Endothelial cell of umbilical vein (primary cell): ENCODE data around the gene CACNA2D3. TPM values are rescaled to one million over a fixed set of nuclear protein-coding genes. Genes with fewer than 3 reads are reported as not detected.

ENCODE experiments used
- BruUV-seq: library from RNA; stranded (reverse); fragments of 400-500 nt; replicated peaks from 2 replicates; lab custom pipeline; 2021; lab: Mats Ljungman, UMichigan
- CTCF ChIA-PET: fragments of 300-600, 350-600 bp; sonication (Branson Sonifier 250); formaldehyde crosslinking; loops from one replicate; lab custom pipeline; 2021; ENCODE audit warnings: antibody characterized with exemption, inconsistent platforms; lab: Charles Lee
- POLR2A ChIA-PET: fragments of 300-600, 350-600 bp; sonication (Branson Sonifier 250); formaldehyde crosslinking; loops from one replicate; lab custom pipeline; 2021; ENCODE audit warnings: antibody characterized with exemption, inconsistent platforms; lab: Charles Lee
- DNase-seq: peaks from one replicate; pipeline ENCODE4 v3.0.0-alpha.2; 2011; ENCODE audit warnings: low read depth, low spot score
- FAIRE-seq: peaks from 2 replicates; lab custom pipeline; 2011; peaks lifted over from hg19 to GRCh38; lab: Jason Lieb, UNC
- H2AFZ ChIP-seq: 2 replicates; pipeline ENCODE4 v1.6.0; 2012; ENCODE audit warnings: low read depth, low read length, control low read depth, inconsistent platforms
- H3K27ac ChIP-seq: 2 replicates; pipeline ENCODE4 v1.5.1; 2011; ENCODE audit warnings: low read depth, mild to moderate bottlenecking, control low read depth, low read length, moderate library complexity; ENCODE audit not compliant: insufficient read depth
- H3K27me3 ChIP-seq, 2 experiments: 2 replicates each; pipeline versions ENCODE4 v1.6.0 to v1.6.1; 2011; ENCODE audit warnings: low read length in 2 of 2, mixed read lengths in 1 of 2; ENCODE audit not compliant: control insufficient read depth in 2 of 2, insufficient read depth in 2 of 2
- H3K36me3 ChIP-seq, 2 experiments: 2 replicates in 1 of 2; 3 replicates in 1 of 2; pipeline ENCODE4 v1.5.1; 2011; ENCODE audit warnings: low read length in 2 of 2, mild to moderate bottlenecking in 1 of 2, moderate library complexity in 1 of 2; ENCODE audit not compliant: control insufficient read depth in 2 of 2, insufficient read depth in 2 of 2; ENCODE audit errors: extremely low read depth in 1 of 2
- H3K4me1 ChIP-seq: 3 replicates; pipeline ENCODE4 v1.5.1; 2011; ENCODE audit warnings: mild to moderate bottlenecking, low read length; ENCODE audit not compliant: control insufficient read depth, insufficient read depth; ENCODE audit errors: extremely low read depth
- H3K4me2 ChIP-seq: 2 replicates; pipeline ENCODE4 v1.6.1; 2011; ENCODE audit warnings: low read length, control low read depth, mixed read lengths; ENCODE audit not compliant: insufficient read depth
- H3K4me3 ChIP-seq, 3 experiments: fragments of 200-600 bp in 1 of 3; sonication (generic), shearing (Covaris generic) in 1 of 3; replicated peaks in 1 of 3; 2 replicates each; pipeline ENCODE4 v1.5.1; 2011 to 2016; ENCODE audit warnings: control low read depth in 3 of 3, low read length in 3 of 3, mild to moderate bottlenecking in 2 of 3, inconsistent platforms in 1 of 3, low read depth in 1 of 3, moderate library complexity in 1 of 3; ENCODE audit not compliant: insufficient read depth in 1 of 3
- H3K79me2 ChIP-seq: 2 replicates; pipeline ENCODE4 v1.6.0; 2012; ENCODE audit warnings: low read length, inconsistent platforms; ENCODE audit not compliant: control insufficient read depth, insufficient read depth
- H3K9ac ChIP-seq: replicated peaks from 2 replicates; pipeline ENCODE3; 2011; ENCODE audit warnings: low read length, control low read depth; ENCODE audit not compliant: insufficient read depth; ENCODE audit errors: extremely low read depth
- H3K9me1 ChIP-seq: replicated peaks from 3 replicates; pipeline ENCODE4 v1.6.0; 2011; ENCODE audit warnings: mild to moderate bottlenecking, low read length; ENCODE audit not compliant: control insufficient read depth, insufficient read depth; ENCODE audit errors: extremely low read depth
- H3K9me3 ChIP-seq: replicated peaks from 2 replicates; pipeline ENCODE4 v1.5.1; 2012; ENCODE audit warnings: low read length, inconsistent platforms; ENCODE audit not compliant: control insufficient read depth, insufficient read depth
- H4K20me1 ChIP-seq: replicated peaks from 2 replicates; pipeline ENCODE3; 2011; ENCODE audit warnings: mild to moderate bottlenecking, low read length; ENCODE audit not compliant: control insufficient read depth, insufficient read depth; ENCODE audit errors: extremely low read depth
- EZH2 ChIP-seq: IDR thresholded peaks from 2 replicates; pipeline ENCODE4 v1.6.1; 2012; ENCODE audit warnings: borderline replicate concordance, low read depth, mild to moderate bottlenecking, moderate library complexity, low read length, inconsistent platforms; ENCODE audit not compliant: severe bottlenecking
- FOS ChIP-seq: IDR thresholded peaks from 2 replicates; pipeline ENCODE4 v1.6.1; 2011; ENCODE audit warnings: mild to moderate bottlenecking, low read length, moderate library complexity, borderline replicate concordance; ENCODE audit not compliant: insufficient read depth
- GATA2 ChIP-seq: IDR thresholded peaks from 2 replicates; pipeline ENCODE4 v1.7.0; 2011; ENCODE audit warnings: low read depth, mild to moderate bottlenecking, moderate library complexity, mixed read lengths, low read length; ENCODE audit not compliant: insufficient read length, insufficient read depth
- JUN ChIP-seq: IDR thresholded peaks from 2 replicates; pipeline ENCODE4 v1.6.1; 2011; ENCODE audit warnings: borderline replicate concordance, low read depth; ENCODE audit not compliant: insufficient read length, insufficient read depth
- MYC ChIP-seq: IDR thresholded peaks from one replicate; pipeline ENCODE4 v1.6.1; 2011; ENCODE audit warnings: mild to moderate bottlenecking, low read depth, low read length
- POLR2A ChIP-seq: IDR thresholded peaks from 2 replicates; pipeline ENCODE4 v1.6.1; 2012; ENCODE audit warnings: low read depth, mild to moderate bottlenecking, control low read depth, low read length
- POLR2AphosphoS5 ChIP-seq: IDR thresholded peaks from 2 replicates; pipeline ENCODE4 v1.6.1; 2012; ENCODE audit warnings: low read depth, mild to moderate bottlenecking, control low read depth, low read length, moderate library complexity; ENCODE audit not compliant: insufficient read depth
- dilution Hi-C: fragments of 300-500 bp; cut with MboI; formaldehyde crosslinking; loops from one replicate; pipeline ENCODE4 v1.15.0; 2019; ENCODE audit warnings: low sequenced_read_pairs; ENCODE audit not compliant: extremely low pct_ligation_motif_present
- intact Hi-C: fragments of 100-400 bp; cut with micrococcal nuclease; formaldehyde crosslinking; loops from one replicate; pipeline ENCODE4 v1.10.0; 2022
- polyA plus RNA-seq, 4 experiments: library from polyadenylated mRNA; depleted of rRNA in 3 of 4; stranded (reverse) in 3 of 4; unstranded in 1 of 4; fragments of >200 nt; gene quantifications; 2 replicates each; pipeline versions ENCODE4 v1.2.1 to v1.2.3, GENCODE V29; 2011 to 2012; ENCODE audit warnings: missing spikeins in 1 of 4
- total RNA-seq: library from RNA; stranded (reverse); gene quantifications from 2 replicates; pipeline ENCODE4 v1.2.3, GENCODE V29; 2021
- TF ChIP-seq, protein P1 (sequence below), 2 donors: IDR thresholded peaks; 1 replicate in 1 of 2; 2 replicates in 1 of 2; pipeline ENCODE4 v1.5.1; 2011; ENCODE audit warnings: low read length in 2 of 2, mild to moderate bottlenecking in 2 of 2, moderate library complexity in 2 of 2, control low read depth in 1 of 2, inconsistent platforms in 1 of 2, low read depth in 1 of 2; ENCODE audit not compliant: insufficient read depth in 1 of 2; ENCODE audit errors: extremely low read depth in 1 of 2
- TF ChIP-seq, protein P2 (sequence below): IDR thresholded peaks from 2 replicates; pipeline ENCODE4 v1.6.1; 2011; ENCODE audit not compliant: insufficient read depth, insufficient read length

CACNA2D3 gene
- total and polyA plus RNA-seq, 2 donors (not counting 3 experiments of a cell fraction or from before 2014, with no cell fraction given) = not detected

DNA sequence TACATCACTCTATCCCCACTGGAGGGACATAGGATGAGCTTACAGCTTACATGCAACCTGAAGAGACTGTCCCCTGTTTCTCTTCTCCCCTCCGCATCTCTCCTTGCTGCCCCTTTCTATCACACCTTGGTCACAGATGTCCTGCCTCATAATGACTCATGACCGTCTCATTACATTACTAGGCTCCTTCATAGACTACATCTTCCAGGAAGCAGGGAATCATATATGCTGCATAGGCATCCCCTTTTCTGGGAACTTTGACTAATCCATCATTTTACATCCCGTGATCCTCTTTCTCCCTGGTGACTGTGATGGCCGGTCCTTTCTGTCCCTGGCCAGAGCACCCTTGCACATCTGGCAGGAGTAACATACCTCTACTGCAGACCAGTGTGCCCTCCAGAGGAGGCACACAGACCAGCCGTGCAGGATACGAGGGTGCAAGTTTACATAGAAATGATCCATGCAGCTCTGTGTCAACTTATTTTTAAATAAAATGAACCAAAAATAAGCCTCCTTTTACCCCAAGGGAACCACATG lies 188.9 kb downstream of the CACNA2D3 start:
- intact Hi-C loops = no loop called here
- CTCF ChIA-PET = no interaction called here

More for the DNA sequence above, 188.9 kb downstream of the CACNA2D3 start:
- no peaks in the 10 kb centered on the region for H3K9me1 ChIP-seq
- FAIRE-seq (no peak), DNase-seq (no peak)
- no peak overlapping the region for H3K4me3 ChIP-seq
- H3K27me3 ChIP-seq = no peaks in the 10 kb centered on the region
- no peak overlapping the region for H3K9ac ChIP-seq
- H3K27ac ChIP-seq = no peak overlapping the region
- H3K4me1 ChIP-seq = no peaks in the 10 kb centered on the region
- no peaks in the 10 kb centered on the region for H3K79me2 ChIP-seq
- H3K9me3 ChIP-seq = peaks cover 8% of the 10 kb centered on the region
- POLR2A ChIA-PET = no interaction called here
- dilution Hi-C loops = no loop called here
- no TSS peak for BruUV-seq
- TF ChIP-seq POLR2AphosphoS5 (no peak), GATA2 (no peak), JUN (no peak), MYC (no peak), FOS (no peak), POLR2A (no peak), EZH2 (no peak)
- TF ChIP-seq, protein P1, sequence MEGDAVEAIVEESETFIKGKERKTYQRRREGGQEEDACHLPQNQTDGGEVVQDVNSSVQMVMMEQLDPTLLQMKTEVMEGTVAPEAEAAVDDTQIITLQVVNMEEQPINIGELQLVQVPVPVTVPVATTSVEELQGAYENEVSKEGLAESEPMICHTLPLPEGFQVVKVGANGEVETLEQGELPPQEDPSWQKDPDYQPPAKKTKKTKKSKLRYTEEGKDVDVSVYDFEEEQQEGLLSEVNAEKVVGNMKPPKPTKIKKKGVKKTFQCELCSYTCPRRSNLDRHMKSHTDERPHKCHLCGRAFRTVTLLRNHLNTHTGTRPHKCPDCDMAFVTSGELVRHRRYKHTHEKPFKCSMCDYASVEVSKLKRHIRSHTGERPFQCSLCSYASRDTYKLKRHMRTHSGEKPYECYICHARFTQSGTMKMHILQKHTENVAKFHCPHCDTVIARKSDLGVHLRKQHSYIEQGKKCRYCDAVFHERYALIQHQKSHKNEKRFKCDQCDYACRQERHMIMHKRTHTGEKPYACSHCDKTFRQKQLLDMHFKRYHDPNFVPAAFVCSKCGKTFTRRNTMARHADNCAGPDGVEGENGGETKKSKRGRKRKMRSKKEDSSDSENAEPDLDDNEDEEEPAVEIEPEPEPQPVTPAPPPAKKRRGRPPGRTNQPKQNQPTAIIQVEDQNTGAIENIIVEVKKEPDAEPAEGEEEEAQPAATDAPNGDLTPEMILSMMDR (IDR thresholded peaks at IDR 0.05; ENCODE audit: extremely low read depth in 1 of 2, insufficient read depth in 1 of 2, low read depth in 1 of 2, low read length in 2 of 2) = no peak
- TF ChIP-seq, protein P2, sequence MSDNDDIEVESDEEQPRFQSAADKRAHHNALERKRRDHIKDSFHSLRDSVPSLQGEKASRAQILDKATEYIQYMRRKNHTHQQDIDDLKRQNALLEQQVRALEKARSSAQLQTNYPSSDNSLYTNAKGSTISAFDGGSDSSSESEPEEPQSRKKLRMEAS = no peak
- H3K4me2 ChIP-seq = no peak overlapping the region
- H2AFZ ChIP-seq = no peak overlapping the region
- H4K20me1 ChIP-seq = no peaks in the 10 kb centered on the region
- no peaks in the 10 kb centered on the region for H3K36me3 ChIP-seq
